ENCODE measurements around the gene TP53. TPM values are rescaled to one million over a fixed set of nuclear protein-coding genes. Genes with fewer than 3 reads are reported as not detected.

The TP53 gene
- total and polyA plus RNA-seq, 2 of the 4 experiments (the other 2 are of a cell fraction): 31.2 to 48.5 TPM

DNA sequence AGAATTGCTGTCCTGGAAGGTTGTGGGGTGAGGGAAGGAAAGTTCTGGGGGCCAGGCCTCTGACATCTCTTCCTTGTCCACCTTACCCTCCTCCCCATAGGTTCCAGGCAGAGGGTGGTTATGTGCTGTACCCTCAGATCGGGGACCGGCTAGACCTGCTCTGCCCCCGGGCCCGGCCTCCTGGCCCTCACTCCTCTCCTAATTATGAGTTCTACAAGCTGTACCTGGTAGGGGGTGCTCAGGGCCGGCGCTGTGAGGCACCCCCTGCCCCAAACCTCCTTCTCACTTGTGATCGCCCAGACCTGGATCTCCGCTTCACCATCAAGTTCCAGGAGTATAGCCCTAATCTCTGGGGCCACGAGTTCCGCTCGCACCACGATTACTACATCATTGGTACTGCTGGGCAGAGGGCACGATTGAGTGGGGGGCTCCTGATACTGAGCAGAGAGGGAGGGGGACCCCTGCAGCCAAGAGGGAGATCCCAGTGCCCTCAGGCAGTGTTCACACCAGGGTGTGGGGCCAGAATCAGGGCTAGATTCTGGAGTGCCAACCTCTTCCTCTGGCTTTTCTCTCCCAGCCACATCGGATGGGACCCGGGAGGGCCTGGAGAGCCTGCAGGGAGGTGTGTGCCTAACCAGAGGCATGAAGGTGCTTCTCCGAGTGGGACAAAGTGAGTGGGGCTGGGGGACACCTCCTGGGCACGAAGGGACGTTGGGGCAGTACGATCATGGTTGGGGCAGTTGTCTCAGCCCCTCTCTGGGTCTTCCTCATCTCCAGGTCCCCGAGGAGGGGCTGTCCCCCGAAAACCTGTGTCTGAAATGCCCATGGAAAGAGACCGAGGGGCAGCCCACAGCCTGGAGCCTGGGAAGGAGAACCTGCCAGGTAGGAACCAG, 20.8 kb upstream of the TP53 start:
- Histone ChIP-seq H3K9me1 (ENCODE audit: insufficient read depth, low read length) (no peaks in the 10 kb centered on the region), H2AK9ac (replicated peaks; ENCODE audit: low read depth, low read length, poor library complexity) (no peak overlapping the region), H4K91ac (ENCODE audit: insufficient read depth, low read depth, low read length) (no peak overlapping the region), H3K27ac (ENCODE audit: insufficient read depth, low read length) (no peak overlapping the region), H3K36me3 (ENCODE audit: control insufficient read depth, insufficient read depth, low read length) (no peaks in the 10 kb centered on the region), H3K4me2 (ENCODE audit: low read depth, low read length) (no peak overlapping the region), H2AFZ (replicated peaks; ENCODE audit: low read length, poor library complexity) (no peak overlapping the region), H3K18ac (ENCODE audit: low read depth, low read length) (no peak overlapping the region), H3K9me3 (ENCODE audit: control insufficient read depth, insufficient read depth, low read length) (no peaks in the 10 kb centered on the region), H2BK15ac (ENCODE audit: low read depth, low read length) (no peak overlapping the region), H3K4ac (ENCODE audit: low read depth, low read length) (no peak overlapping the region), H2BK20ac (ENCODE audit: low read depth, low read length) (no peak overlapping the region), H3K79me1 (ENCODE audit: low read depth in 1 of 2, low read length in 2 of 2) (no peaks in the 10 kb centered on the region), H4K8ac (ENCODE audit: low read depth in 2 of 2, low read length in 2 of 2) (no peak overlapping the region), H4K20me1 (ENCODE audit: insufficient read depth, low read length) (no peaks in the 10 kb centered on the region), H3K14ac (replicated peaks; ENCODE audit: low read depth, low read length) (no peak overlapping the region), H3K23ac (ENCODE audit: low read depth, low read length) (no peak overlapping the region), H3K9ac (ENCODE audit: low read depth, low read length) (no peak overlapping the region), H3K4me1 (ENCODE audit: control insufficient read depth, insufficient read depth, low read length) (peaks cover 3% of the 10 kb centered on the region; the same call in 1 of the 2 replicates), H3K27me3 (ENCODE audit: control insufficient read depth, insufficient read depth, low read length) (peaks cover 63% of the 10 kb centered on the region), H2AK5ac (ENCODE audit: low read depth, low read length) (no peak overlapping the region), H3K4me3 (ENCODE audit: insufficient read depth, low read depth, low read length) (no peak overlapping the region), H3K56ac (ENCODE audit: extremely low read depth, insufficient read depth, low read length) (no peak overlapping the region), H2BK120ac (ENCODE audit: low read depth, low read length) (no peak overlapping the region), H2BK5ac (ENCODE audit: low read depth, low read length, poor library complexity, severe bottlenecking) (no peak overlapping the region), H4K5ac (ENCODE audit: low read depth, low read length) (no peak overlapping the region)
- TF ChIP-seq FOS (IDR thresholded peaks at IDR 0.05; ENCODE audit: low read depth, low read length): no peak
- TF ChIP-seq CHD1 (IDR thresholded peaks at IDR 0.05; ENCODE audit: low read depth, low read length): no peak
- TF ChIP-seq NFE2L2 (IDR thresholded peaks at IDR 0.05; ENCODE audit: low read depth, low read length): no peak
- TF ChIP-seq SMC3 (IDR thresholded peaks at IDR 0.05; ENCODE audit: low read depth, low read length): no peak
- TF ChIP-seq, protein P1, sequence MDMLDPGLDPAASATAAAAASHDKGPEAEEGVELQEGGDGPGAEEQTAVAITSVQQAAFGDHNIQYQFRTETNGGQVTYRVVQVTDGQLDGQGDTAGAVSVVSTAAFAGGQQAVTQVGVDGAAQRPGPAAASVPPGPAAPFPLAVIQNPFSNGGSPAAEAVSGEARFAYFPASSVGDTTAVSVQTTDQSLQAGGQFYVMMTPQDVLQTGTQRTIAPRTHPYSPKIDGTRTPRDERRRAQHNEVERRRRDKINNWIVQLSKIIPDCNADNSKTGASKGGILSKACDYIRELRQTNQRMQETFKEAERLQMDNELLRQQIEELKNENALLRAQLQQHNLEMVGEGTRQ (IDR thresholded peaks at IDR 0.05; ENCODE audit: low read depth, low read length): no peak
- TF ChIP-seq RFX5 (IDR thresholded peaks at IDR 0.05; ENCODE audit: low read depth, low read length): no peak
- no peak for TF ChIP-seq POLR2A (IDR thresholded peaks at IDR 0.05; ENCODE audit: low read depth, low read length)
- TF ChIP-seq RAD21 (IDR thresholded peaks at IDR 0.05; ENCODE audit: low read length): no peak
- TF ChIP-seq, protein P2, sequence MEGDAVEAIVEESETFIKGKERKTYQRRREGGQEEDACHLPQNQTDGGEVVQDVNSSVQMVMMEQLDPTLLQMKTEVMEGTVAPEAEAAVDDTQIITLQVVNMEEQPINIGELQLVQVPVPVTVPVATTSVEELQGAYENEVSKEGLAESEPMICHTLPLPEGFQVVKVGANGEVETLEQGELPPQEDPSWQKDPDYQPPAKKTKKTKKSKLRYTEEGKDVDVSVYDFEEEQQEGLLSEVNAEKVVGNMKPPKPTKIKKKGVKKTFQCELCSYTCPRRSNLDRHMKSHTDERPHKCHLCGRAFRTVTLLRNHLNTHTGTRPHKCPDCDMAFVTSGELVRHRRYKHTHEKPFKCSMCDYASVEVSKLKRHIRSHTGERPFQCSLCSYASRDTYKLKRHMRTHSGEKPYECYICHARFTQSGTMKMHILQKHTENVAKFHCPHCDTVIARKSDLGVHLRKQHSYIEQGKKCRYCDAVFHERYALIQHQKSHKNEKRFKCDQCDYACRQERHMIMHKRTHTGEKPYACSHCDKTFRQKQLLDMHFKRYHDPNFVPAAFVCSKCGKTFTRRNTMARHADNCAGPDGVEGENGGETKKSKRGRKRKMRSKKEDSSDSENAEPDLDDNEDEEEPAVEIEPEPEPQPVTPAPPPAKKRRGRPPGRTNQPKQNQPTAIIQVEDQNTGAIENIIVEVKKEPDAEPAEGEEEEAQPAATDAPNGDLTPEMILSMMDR (conservative IDR thresholded peaks at IDR 0.05; ENCODE audit: low read depth, low read length): no peak
- no peak for TF ChIP-seq RCOR1 (IDR thresholded peaks at IDR 0.05; ENCODE audit: insufficient replicate concordance, low read length)
- no peak for TF ChIP-seq MAFK (IDR thresholded peaks at IDR 0.05; ENCODE audit: low read depth, low read length)
- TF ChIP-seq, protein P3, sequence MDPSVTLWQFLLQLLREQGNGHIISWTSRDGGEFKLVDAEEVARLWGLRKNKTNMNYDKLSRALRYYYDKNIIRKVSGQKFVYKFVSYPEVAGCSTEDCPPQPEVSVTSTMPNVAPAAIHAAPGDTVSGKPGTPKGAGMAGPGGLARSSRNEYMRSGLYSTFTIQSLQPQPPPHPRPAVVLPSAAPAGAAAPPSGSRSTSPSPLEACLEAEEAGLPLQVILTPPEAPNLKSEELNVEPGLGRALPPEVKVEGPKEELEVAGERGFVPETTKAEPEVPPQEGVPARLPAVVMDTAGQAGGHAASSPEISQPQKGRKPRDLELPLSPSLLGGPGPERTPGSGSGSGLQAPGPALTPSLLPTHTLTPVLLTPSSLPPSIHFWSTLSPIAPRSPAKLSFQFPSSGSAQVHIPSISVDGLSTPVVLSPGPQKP (IDR thresholded peaks at IDR 0.05; ENCODE audit: borderline replicate concordance, low read depth, low read length): no peak
- 50% methylated on average over 2 of the region's 22 CpGs; no CpG with 5 or more reads in 1 of the 2 experiments for WGBS, 2 experiments (ENCODE audit: extremely low coverage in 2 of 2, insufficient read length in 1 of 2)
- POLR2A ChIA-PET (ENCODE audit: unreplicated experiment): no interaction called here
- intact Hi-C loops (cut with micrococcal nuclease): no loop called here
- in situ Hi-C loops (cut with MboI; ENCODE audit: low sequenced_read_pairs): no loop called here
- CTCF ChIA-PET: no interaction called here
- DNase-seq (no peak), ATAC-seq (ENCODE audit: low read depth) (no peak)
- dilution Hi-C loops (cut with HindIII; ENCODE audit: low sequenced_read_pairs, unreplicated experiment): no loop called here
- no TSS peak for BruUV-seq (replicated peaks)
